ENCODE data around the gene SRCIN1.
"Not testable (repeated sequence)": the region's sequence is repeated elsewhere in the genome, so short reads cannot be mapped to it uniquely, and the experiment has no call there.

SRCIN1 gene

DNA sequence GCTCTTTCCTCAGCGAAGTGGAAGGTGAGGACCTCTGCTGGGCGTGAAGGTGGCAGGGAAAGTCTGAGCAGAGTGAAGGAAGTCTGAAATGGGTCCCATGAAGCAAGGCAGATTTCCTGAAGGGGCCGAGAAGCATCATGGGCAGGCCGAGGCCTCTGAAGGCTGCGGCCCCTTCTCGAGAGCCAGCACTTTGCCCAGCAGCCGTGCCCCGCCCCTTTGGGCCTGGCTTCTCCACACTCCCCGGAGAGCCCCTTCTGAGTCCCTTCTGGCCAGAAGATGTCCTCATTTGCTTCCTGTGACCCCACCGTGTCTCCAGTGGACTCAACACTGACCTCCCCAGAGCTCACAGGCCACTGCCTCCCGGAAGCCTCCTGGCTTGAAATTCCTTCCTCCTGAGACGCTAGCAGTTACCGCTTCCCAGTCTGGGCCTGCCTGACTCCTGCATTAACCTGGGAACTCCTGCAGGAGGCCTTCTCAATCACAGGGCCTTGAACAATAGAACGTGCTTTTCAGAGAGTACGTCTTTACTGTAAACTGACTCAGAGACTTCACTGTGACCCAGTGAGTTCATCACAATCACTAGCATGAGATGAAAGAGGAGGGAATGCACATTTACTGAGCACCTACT is 102.4 kb downstream of the SRCIN1 start:
- not testable (repeated sequence) for DNase-seq

- not testable (repeated sequence) for DNase-seq
Measured at GRCh38 chr17:38501718-38502117, 104.0 kb downstream of the SRCIN1 start.

- DNase-seq, result not testable (repeated sequence)
Measured at GRCh38 chr17:38499230-38499629, 106.5 kb downstream of the SRCIN1 start.

- no peak for DNase-seq
Measured at GRCh38 chr17:38498353-38498752, 107.4 kb downstream of the SRCIN1 start.

GRCh38 chr17:38497656-38498055 is 108.1 kb downstream of the SRCIN1 start:
- DNase-seq, result not testable (repeated sequence)

DNA sequence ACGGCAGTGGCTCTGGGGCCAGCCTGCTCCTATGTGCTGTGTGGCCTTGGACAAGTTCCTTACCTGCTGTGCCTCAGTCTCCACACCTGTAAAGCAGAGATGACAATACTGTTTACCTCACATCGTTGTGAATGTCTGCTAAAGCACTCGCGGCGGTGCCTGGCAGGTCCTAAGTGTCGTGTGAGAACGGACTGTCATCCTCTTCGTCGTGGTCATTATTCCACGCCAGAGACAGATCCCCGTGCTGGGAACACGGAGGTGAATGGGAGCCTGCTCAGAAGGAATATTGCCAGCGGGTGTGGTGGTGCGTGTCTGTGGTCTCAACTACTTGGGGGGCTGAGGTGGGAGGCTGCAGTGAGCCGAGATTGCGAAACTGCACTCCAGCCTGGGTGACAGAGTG is 111.6 kb downstream of the SRCIN1 start:
- not testable (repeated sequence) for DNase-seq

DNA sequence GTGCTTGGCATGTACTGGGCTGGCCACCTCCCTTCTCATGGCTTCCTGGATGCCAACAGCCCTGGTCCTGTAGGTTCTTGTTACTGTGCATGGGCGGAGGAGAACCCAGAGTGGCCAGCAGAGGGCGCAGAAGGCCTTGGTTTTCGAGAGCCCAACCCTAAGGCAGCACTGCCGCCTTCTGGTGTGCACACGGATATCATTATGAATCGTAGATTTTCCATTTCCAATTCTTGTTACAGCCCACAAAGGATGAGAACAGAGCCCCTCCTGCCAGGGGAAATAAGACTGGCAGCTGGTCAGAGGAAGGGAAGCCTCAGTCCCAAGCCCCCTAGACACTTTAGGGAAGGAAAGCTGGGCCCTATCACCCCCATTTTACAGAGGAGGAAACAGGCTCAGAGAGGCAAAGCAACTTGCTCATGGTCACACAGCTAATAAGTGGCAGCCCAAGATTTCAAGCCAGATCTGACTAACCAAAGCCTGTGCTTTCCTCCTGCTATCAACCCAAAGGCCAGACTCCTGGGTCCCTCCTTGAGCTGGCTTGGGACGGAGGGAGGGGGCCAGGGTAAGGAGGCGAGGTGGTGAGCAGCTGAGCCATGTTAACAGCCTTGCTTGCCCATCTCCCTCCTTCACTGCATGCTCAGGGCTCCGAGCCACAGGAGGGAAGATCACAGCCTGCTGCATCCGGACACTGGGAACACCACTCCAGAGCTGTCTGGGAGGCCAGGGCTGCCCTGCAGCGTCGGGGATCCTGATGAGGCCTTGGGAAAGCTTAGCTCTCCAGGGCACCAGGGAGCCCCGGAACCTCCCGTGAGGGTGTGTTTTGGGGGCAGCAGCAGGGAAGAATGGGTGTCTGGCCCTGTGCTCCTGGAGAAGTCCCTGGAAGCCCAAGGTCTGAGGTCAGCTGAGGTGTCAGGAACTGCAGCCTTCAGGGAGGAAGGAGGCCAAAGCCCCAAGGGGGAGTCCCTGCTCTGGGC is 113.4 kb downstream of the SRCIN1 start:
- peak; percentile 74 for DNase-seq

GRCh38 chr17:38491346-38492066 is 114.2 kb downstream of the SRCIN1 start:
- DNase-seq, result not testable (repeated sequence)

DNA sequence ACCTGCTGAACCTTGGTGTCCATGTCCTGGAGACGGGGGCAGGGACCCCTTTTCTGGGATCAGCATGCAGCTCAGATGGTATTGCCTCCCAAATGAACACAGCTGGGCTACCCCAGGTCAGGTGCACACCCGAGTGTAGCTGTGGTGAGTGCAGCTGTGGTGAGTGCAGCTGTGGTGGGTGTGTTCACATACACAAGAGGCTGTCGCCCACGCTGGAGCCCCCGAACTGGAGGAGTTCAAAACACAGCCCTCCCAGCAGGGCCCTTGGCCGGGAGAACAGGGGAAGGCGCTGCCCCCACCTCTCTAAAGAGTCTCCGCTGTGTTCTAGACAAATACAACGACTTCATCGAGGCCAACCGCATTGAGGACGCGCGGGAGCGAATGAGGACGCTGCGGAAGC is 116.0 kb downstream of the SRCIN1 start:
- DNase-seq, result not testable (repeated sequence)

DNA sequence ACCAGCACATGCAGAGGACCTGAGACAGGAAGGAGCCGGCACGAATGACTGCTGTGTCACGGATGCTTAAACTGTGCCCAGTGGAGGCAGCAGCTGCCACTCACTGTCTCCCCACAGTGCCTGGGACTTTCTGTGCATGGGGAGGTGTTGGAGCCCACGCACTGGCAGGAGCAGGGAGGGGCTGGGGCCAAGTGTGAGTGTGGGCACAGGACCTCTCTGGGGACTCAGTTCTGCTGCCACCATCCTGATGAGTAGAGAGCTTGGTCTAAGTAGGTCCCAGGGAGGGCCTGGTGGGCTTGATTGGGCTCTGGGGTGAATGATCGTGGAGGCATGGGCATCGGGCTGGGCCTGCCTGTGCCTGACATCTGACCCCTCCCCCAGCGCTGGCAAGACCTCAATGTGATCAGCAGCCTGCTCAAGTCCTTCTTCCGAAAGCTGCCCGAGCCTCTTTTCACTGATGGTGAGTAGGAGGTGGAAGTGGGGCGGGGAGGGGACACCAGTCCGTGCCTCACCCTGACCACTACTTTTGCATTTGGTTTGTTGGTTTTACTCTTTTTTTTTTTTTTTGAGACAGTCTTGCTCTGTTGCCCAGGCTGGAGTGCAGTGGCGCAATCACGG is 120.0 kb downstream of the SRCIN1 start:
- not testable (repeated sequence) for DNase-seq

DNA sequence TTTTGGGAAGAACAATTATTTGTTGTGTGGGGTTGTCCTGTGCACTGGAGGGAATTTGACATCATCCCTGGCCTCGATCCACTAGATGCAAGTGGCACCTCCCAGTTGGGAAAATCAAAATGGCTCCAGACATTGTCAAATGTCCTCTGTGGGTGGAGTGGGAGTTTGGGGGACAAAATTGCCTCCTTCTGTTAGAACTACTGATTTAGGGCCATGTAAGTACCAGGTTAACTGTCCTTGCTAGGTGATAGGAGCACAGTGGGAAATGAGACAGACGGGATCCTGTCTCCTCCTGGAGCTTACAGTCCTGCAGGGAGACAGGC is 120.6 kb downstream of the SRCIN1 start:
- DNase-seq, result no peak

GRCh38 chr17:38484242-38485145 is 121.3 kb downstream of the SRCIN1 start:
- peak; percentile 52 for DNase-seq

- DNase-seq, result not testable (repeated sequence)
Measured at GRCh38 chr17:38482700-38483043, 123.1 kb downstream of the SRCIN1 start.

GRCh38 chr17:38482039-38482699 is 123.6 kb downstream of the SRCIN1 start:
- DNase-seq, result not testable (repeated sequence)

Measured in HCEC 1CT (cell line).